Naive thymus-derived CD4-positive, alpha-beta T cell (primary cell): ENCODE results near the gene AOC1. TPM values are rescaled to one million over a fixed set of nuclear protein-coding genes. Genes with fewer than 3 reads are reported as not detected.
A peak's percentile ranks its signal among the peaks of the same experiment; 100 is the strongest.
"Not testable (repeated sequence)": the region's sequence is repeated elsewhere in the genome, so short reads cannot be mapped to it uniquely, and the experiment has no call there.

Experiments used
- ATAC-seq: fragments of 150-1000 bp; cut with Tn5 transposase; 2 replicates; pipeline ENCODE4 v1.10.0; 2021; ENCODE audit warnings: mild to moderate bottlenecking, moderate library complexity
- CTCF ChIA-PET: fragments of 350-600 bp; sonication (Branson Sonifier 250); formaldehyde crosslinking; loops from one replicate; lab custom pipeline; 2021; ENCODE audit warnings: antibody characterized with exemption; lab: Charles Lee
- POLR2A ChIA-PET: fragments of 350-600 bp; sonication (Branson Sonifier 250); formaldehyde crosslinking; loops from one replicate; lab custom pipeline; 2021; ENCODE audit warnings: antibody characterized with exemption, inconsistent platforms; lab: Charles Lee
- DNase-seq, 9 donors: peaks; one replicate each; pipeline versions ENCODE4 v3.0.0 to v3.0.0-alpha.2; 2020 to 2022; ENCODE audit warnings: mixed read lengths in 1 of 9
- H3K27ac ChIP-seq: one replicate; pipeline ENCODE4 v1.7.0; 2013; ENCODE audit warnings: mild to moderate bottlenecking, low read depth, low read length, moderate library complexity
- H3K27me3 ChIP-seq, 2 donors: one replicate each; pipeline ENCODE4 v1.7.0; 2013; ENCODE audit warnings: low read length in 2 of 2, mild to moderate bottlenecking in 2 of 2, moderate library complexity in 2 of 2; ENCODE audit not compliant: control insufficient read depth in 2 of 2, insufficient read depth in 2 of 2
- H3K36me3 ChIP-seq, 3 experiments: 1 replicate in 2 of 3; 2 replicates in 1 of 3; pipeline ENCODE4 v1.7.0; 2013; ENCODE audit warnings: low read length in 3 of 3, mild to moderate bottlenecking in 3 of 3, moderate library complexity in 1 of 3; ENCODE audit not compliant: insufficient read depth in 3 of 3, control insufficient read depth in 2 of 3
- H3K4me1 ChIP-seq, 2 donors: one replicate each; pipeline ENCODE4 v1.7.0; 2013; ENCODE audit warnings: low read length in 2 of 2, mild to moderate bottlenecking in 2 of 2, moderate library complexity in 1 of 2; ENCODE audit not compliant: control insufficient read depth in 2 of 2, insufficient read depth in 2 of 2
- H3K4me3 ChIP-seq: 2 replicates; pipeline ENCODE4 v1.7.0; 2013; ENCODE audit warnings: mild to moderate bottlenecking, low read length
- H3K9me3 ChIP-seq, 3 experiments: 1 replicate in 2 of 3; 2 replicates in 1 of 3; pipeline ENCODE4 v1.7.0; 2013; ENCODE audit warnings: low read length in 3 of 3; ENCODE audit not compliant: control insufficient read depth in 2 of 3
- H3K27ac Mint-ChIP-seq, 9 donors: one replicate each; pipeline ENCODE4 v1.8.0; 2020 to 2022; ENCODE audit warnings: mixed read lengths in 9 of 9, mild to moderate bottlenecking in 8 of 9, moderate library complexity in 5 of 9, inconsistent platforms in 2 of 9
- H3K27me3 Mint-ChIP-seq, 5 donors: one replicate each; pipeline ENCODE4 v1.8.0; 2021 to 2022; ENCODE audit warnings: mixed read lengths in 5 of 5, mild to moderate bottlenecking in 1 of 5
- H3K36me3 Mint-ChIP-seq, 5 donors: one replicate each; pipeline ENCODE4 v1.8.0; 2020 to 2022; ENCODE audit warnings: mixed read lengths in 5 of 5, mild to moderate bottlenecking in 3 of 5, inconsistent platforms in 1 of 5
- H3K4me1 Mint-ChIP-seq, 7 donors: one replicate each; pipeline ENCODE4 v1.8.0; 2020 to 2022; ENCODE audit warnings: mixed read lengths in 7 of 7, mild to moderate bottlenecking in 3 of 7, inconsistent platforms in 1 of 7
- H3K4me3 Mint-ChIP-seq, 10 donors: one replicate each; pipeline ENCODE4 v1.8.0; 2020 to 2022; ENCODE audit warnings: mild to moderate bottlenecking in 10 of 10, mixed read lengths in 10 of 10, moderate library complexity in 6 of 10, inconsistent platforms in 2 of 10
- H3K9me3 Mint-ChIP-seq, 11 donors: one replicate each; pipeline ENCODE4 v1.8.0; 2020 to 2022; ENCODE audit warnings: mixed read lengths in 11 of 11, mild to moderate bottlenecking in 4 of 11, inconsistent platforms in 1 of 11, moderate library complexity in 1 of 11
- intact Hi-C, 2 donors: fragments of 100-400 bp; cut with micrococcal nuclease; formaldehyde crosslinking; loops; one replicate each; pipeline ENCODE4 v1.15.1; 2023
- polyA plus RNA-seq, 2 donors: library from polyadenylated mRNA; unstranded; fragments of 300-500 nt; fragmentation: Illumina TruSeq; gene quantifications; one replicate each; pipeline ENCODE4 v1.2.3, GENCODE V29; 2021
- total RNA-seq, 6 experiments: library from RNA in 5 of 6; stranded (reverse) in 5 of 6; gene quantifications; 1 replicate in 5 of 6; 2 replicates in 1 of 6; pipeline ENCODE4 v1.2.3 and lab custom pipeline; 2021 to 2026

AOC1 gene
- total and polyA plus RNA-seq, 7 experiments from 2014 or later, result 0.56 TPM; not detected in 6

GRCh38 chr7:150904011-150904909, 51.9 kb downstream of the AOC1 start:
- H3K27me3 Mint-ChIP-seq, result peaks cover 21 to 74% (median 25%) of the 10 kb centered on the region in 5 donors
- no peak for DNase-seq
- no peak overlapping the region for H3K27ac Mint-ChIP-seq

GRCh38 chr7:150908173-150908572, 55.9 kb downstream of the AOC1 start:
- H3K4me1 Mint-ChIP-seq, result peaks cover 8 to 20% (median 13%) of the 10 kb centered on the region in 7 donors
- intact Hi-C loops, result no loop called here
- DNase-seq, result no peak
- no peaks in the 10 kb centered on the region for H3K36me3 Mint-ChIP-seq
- POLR2A ChIA-PET, result interaction anchor here (0.6 kb wide), 1 partner anchor 163 kb away, joined by 3 read pairs; no protein-coding TSS in a partner anchor
- Histone ChIP-seq H3K4me3 (no peak overlapping the region), H3K36me3 (no peaks in the 10 kb centered on the region), H3K9me3 (no peaks in the 10 kb centered on the region), H3K27me3 (no peaks in the 10 kb centered on the region), H3K4me1 (peaks cover 8 to 11% of the 10 kb centered on the region in 2 donors), H3K27ac (no peak overlapping the region)
- ATAC-seq, result no peak
- CTCF ChIA-PET, result interaction anchor here (0.6 to 2.0 kb wide), 5 partner anchors 10 to 203 kb away, joined by 3 to 8 read pairs (median 4); no protein-coding TSS in a partner anchor
- no peak overlapping the region for H3K27ac Mint-ChIP-seq
- peaks cover 4 to 65% (median 10%) of the 10 kb centered on the region in 5 donors for H3K27me3 Mint-ChIP-seq
- peaks cover 0 to 2% (median 0%) of the 10 kb centered on the region in 11 donors for H3K9me3 Mint-ChIP-seq
- no peak overlapping the region for H3K4me3 Mint-ChIP-seq

More at GRCh38 chr7:150904011-150904909, 51.9 kb downstream of the AOC1 start:
- Histone ChIP-seq H3K4me3 (no peak overlapping the region), H3K36me3 (no peaks in the 10 kb centered on the region), H3K27me3 (no peaks in the 10 kb centered on the region), H3K27ac (no peak overlapping the region), H3K4me1 (peaks cover 4 to 6% of the 10 kb centered on the region in 2 donors), H3K9me3 (no peaks in the 10 kb centered on the region)
- ATAC-seq, result no peak
- CTCF ChIA-PET, result no interaction called here
- peaks cover 0 to 2% (median 0%) of the 10 kb centered on the region in 11 donors for H3K9me3 Mint-ChIP-seq
- no peak overlapping the region for H3K4me3 Mint-ChIP-seq
- no peaks in the 10 kb centered on the region for H3K36me3 Mint-ChIP-seq
- intact Hi-C loops, result no loop called here
- H3K4me1 Mint-ChIP-seq, result peaks cover 5 to 9% (median 8%) of the 10 kb centered on the region in 7 donors
- POLR2A ChIA-PET, result no interaction called here

DNA sequence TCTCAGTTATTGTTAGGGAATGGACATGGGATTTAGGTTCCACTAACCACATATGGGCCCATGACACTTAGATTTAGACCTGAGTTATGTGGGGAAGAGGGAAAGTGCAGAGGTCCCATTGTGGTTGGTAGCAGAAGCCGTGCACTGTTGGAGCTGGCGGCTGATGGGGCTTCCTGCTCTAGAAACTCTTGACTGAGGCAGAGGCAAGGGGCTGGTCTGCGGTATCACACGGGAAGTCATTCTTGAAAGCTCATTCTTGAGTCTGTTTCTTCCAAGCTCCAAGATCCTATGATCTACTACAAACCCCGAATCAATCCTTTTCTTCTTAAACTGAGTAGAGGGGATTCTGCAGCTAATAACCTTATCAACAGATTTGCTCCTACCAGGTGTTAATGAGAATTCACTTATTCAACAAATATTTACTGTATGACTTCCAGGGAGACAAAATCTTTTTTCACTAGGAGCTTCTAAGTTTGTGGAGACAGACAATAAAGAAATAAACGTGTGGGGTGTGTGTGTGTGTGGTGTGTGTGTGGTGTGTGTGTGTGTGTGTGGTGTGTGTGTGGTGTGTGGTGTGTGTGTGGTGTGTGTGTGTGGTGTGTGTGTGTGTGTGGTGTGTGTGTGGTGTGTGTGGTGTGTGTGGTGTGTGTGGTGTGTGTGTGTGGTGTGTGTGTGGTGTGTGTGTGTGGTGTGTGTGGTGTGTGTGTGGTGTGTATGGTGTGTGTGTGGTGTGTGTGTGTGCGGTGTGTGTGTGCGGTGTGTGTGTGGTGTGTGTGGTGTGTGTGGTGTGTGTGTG, 57.1 kb downstream of the AOC1 start:
- CTCF ChIA-PET, result interaction anchor here (0.7 to 2.0 kb wide), 5 partner anchors 11 to 1044 kb away, joined by 3 to 8 read pairs (median 5); no protein-coding TSS in a partner anchor
- no peaks in the 10 kb centered on the region for H3K36me3 ChIP-seq
- H3K9me3 ChIP-seq, result no peaks in the 10 kb centered on the region
- ATAC-seq (peak; percentile 86), DNase-seq (peak in 7 of 9 donors; percentile 30 to 63 (median 49))
- Mint-ChIP-seq H3K4me3 (peak overlapping the region in 9 of 10 donors; percentile 6 to 65 (median 54)), H3K27ac (peak overlapping the region in 5 of 9 donors; percentile 14 to 75 (median 70)), H3K36me3 (no peaks in the 10 kb centered on the region), H3K27me3 (peaks cover 0 to 54% (median 3%) of the 10 kb centered on the region in 5 donors), H3K9me3 (peaks cover 0 to 2% (median 0%) of the 10 kb centered on the region in 11 donors), H3K4me1 (peaks cover 6 to 20% (median 13%) of the 10 kb centered on the region in 7 donors)
- no peak overlapping the region for H3K27ac ChIP-seq
- intact Hi-C loops, result no loop called here
- no peaks in the 10 kb centered on the region for H3K27me3 ChIP-seq
- H3K4me3 ChIP-seq, result no peak overlapping the region
- peaks cover 8 to 11% of the 10 kb centered on the region in 2 donors for H3K4me1 ChIP-seq
- POLR2A ChIA-PET, result interaction anchor here (0.6 to 1.0 kb wide), 2 partner anchors 110 to 137 kb away, joined by 3 to 4 read pairs; no protein-coding TSS in a partner anchor

DNA sequence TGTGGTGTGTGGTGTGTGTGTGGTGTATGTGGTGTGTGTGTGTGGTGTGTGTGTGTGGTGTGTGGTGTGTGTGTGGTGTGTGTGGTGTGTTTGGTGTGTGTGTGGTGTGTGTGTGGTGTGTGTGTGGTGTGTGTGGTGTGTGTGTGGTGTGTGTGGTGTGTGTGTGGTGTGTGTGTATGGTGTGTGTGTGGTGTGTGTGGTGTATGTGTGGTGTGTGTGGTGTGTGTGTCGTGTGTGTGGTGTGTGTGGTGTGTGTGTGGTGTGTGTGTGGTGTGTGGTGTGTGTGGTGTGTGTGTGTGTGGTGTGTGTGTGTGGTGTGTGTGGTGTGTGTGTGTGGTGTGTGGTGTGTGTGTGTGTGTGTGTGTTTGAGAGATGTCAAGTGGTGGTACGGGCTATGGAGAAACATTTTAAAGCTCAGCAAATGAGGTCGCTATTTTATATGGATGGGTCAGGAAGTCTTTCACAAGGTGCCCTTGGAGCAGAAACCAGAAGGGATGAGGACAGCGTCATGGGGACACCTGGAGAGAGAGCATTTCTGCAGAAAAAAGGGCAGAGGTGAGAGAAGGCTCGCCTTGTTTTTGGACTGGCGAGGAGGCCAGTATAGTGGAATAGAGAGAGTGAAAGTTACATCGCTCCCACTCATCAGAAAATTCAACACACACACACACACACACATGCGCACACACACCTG, 58.1 kb downstream of the AOC1 start:
- H3K27ac ChIP-seq, intact Hi-C loops, DNase-seq, H3K4me3 ChIP-seq, H3K36me3 Mint-ChIP-seq, ATAC-seq, H3K27me3 ChIP-seq, H3K27ac Mint-ChIP-seq, H3K36me3 ChIP-seq, H3K9me3 Mint-ChIP-seq, H3K9me3 ChIP-seq: not testable (repeated sequence)
- POLR2A ChIA-PET, result interaction anchor here (1.0 kb wide), 1 partner anchor 9 kb away, joined by 3 read pairs; no protein-coding TSS in a partner anchor
- peaks cover 8 to 11% of the 10 kb centered on the region in 2 donors for H3K4me1 ChIP-seq
- Mint-ChIP-seq H3K27me3 (peaks cover 0 to 52% (median 3%) of the 10 kb centered on the region in 5 donors), H3K4me1 (peaks cover 6 to 20% (median 13%) of the 10 kb centered on the region in 7 donors), H3K4me3 (peak overlapping the region in 1 of 10 donors; percentile 4)
- CTCF ChIA-PET, result interaction anchor here (0.6 to 0.8 kb wide), 2 partner anchors 108 to 432 kb away, joined by 3 read pairs; no protein-coding TSS in a partner anchor

DNA sequence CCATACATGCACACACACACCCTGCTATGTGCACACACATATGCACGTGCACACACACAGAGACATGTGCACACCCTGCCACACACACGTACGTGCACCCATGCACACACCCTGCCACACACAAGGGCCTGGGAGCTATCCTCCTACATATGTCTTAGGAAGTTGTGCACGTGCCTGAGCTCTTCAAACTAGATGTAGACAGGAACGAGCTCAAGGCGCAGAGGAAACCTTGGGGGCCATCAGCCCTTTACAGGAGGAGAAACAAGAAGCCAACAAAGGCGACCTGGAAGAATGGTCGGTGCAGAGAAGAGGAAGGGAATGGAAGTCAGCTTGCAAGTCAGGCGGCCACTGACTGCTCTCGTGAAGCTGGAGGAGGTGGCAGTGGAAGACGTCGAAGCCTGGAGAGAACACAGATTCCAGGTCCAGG, 58.7 kb downstream of the AOC1 start:
- H3K27me3 Mint-ChIP-seq, result peaks cover 0 to 52% (median 4%) of the 10 kb centered on the region in 5 donors
- POLR2A ChIA-PET, result interaction anchor here (1.0 kb wide), 1 partner anchor 9 kb away, joined by 3 read pairs; no protein-coding TSS in a partner anchor

More for the DNA sequence above, 58.7 kb downstream of the AOC1 start:
- Mint-ChIP-seq H3K9me3 (peaks cover 0 to 2% (median 0%) of the 10 kb centered on the region in 11 donors), H3K36me3 (no peaks in the 10 kb centered on the region), H3K4me1 (peaks cover 6 to 20% (median 13%) of the 10 kb centered on the region in 7 donors), H3K4me3 (no peak overlapping the region), H3K27ac (no peak overlapping the region)
- no peak for DNase-seq
- no peak overlapping the region for H3K27ac ChIP-seq
- peaks cover 8 to 11% of the 10 kb centered on the region in 2 donors for H3K4me1 ChIP-seq
- CTCF ChIA-PET, result interaction anchor here (0.6 to 0.8 kb wide), 3 partner anchors 24 to 431 kb away, joined by 3 read pairs; no protein-coding TSS in a partner anchor
- no peaks in the 10 kb centered on the region for H3K36me3 ChIP-seq
- intact Hi-C loops, result no loop called here
- H3K9me3 ChIP-seq, result no peaks in the 10 kb centered on the region
- no peak for ATAC-seq
- H3K4me3 ChIP-seq, result no peak overlapping the region
- no peaks in the 10 kb centered on the region for H3K27me3 ChIP-seq
